Keratinocyte (primary cell): Measurements from ENCODE around the gene MTHFD2L. TPM values are rescaled to one million over a fixed set of nuclear protein-coding genes. Genes with fewer than 3 reads are reported as not detected.
A peak's percentile ranks its signal among the peaks of the same experiment; 100 is the strongest.

Experiments
- DNase-seq: peaks from one replicate; pipeline ENCODE4 v3.0.0-alpha.2; 2011; ENCODE audit warnings: low read depth, missing footprints, low spot score
- FAIRE-seq: peaks from 2 replicates; lab custom pipeline; 2011; peaks lifted over from hg19 to GRCh38; lab: Jason Lieb, UNC
- H2AFZ ChIP-seq: 2 replicates; pipeline ENCODE4 v1.6.0; 2012; ENCODE audit warnings: low read length, control low read depth, inconsistent platforms; ENCODE audit not compliant: control insufficient read depth
- H3K27ac ChIP-seq: 2 replicates; pipeline ENCODE4 v1.5.1; 2011; ENCODE audit warnings: low read length; ENCODE audit not compliant: control insufficient read depth, insufficient read depth
- H3K27me3 ChIP-seq: 3 replicates; pipeline ENCODE4 v1.6.0; 2011; ENCODE audit warnings: low read length; ENCODE audit not compliant: control insufficient read depth, insufficient read depth; ENCODE audit errors: extremely low read depth
- H3K36me3 ChIP-seq, 2 experiments: 2 replicates in 1 of 2; 3 replicates in 1 of 2; pipeline ENCODE4 v1.5.1; 2011; ENCODE audit warnings: low read length in 2 of 2, mild to moderate bottlenecking in 1 of 2; ENCODE audit not compliant: control insufficient read depth in 2 of 2, insufficient read depth in 2 of 2; ENCODE audit errors: extremely low read depth in 1 of 2
- H3K4me1 ChIP-seq: 3 replicates; pipeline ENCODE4 v1.5.1; 2011; ENCODE audit warnings: low read length; ENCODE audit not compliant: control insufficient read depth, insufficient read depth; ENCODE audit errors: extremely low read depth
- H3K4me2 ChIP-seq: 3 replicates; pipeline ENCODE4 v1.6.0; 2011; ENCODE audit warnings: low read depth, low read length; ENCODE audit not compliant: control insufficient read depth, insufficient read depth; ENCODE audit errors: extremely low read depth
- H3K4me3 ChIP-seq, 3 experiments: fragments of 200-600 bp in 1 of 3; sonication (generic) in 1 of 3; 2 replicates in 2 of 3; 3 replicates in 1 of 3; pipeline ENCODE4 v1.5.1; 2011 to 2016; ENCODE audit warnings: low read length in 3 of 3, mild to moderate bottlenecking in 3 of 3, control low read depth in 2 of 3, inconsistent platforms in 1 of 3, low read depth in 1 of 3, mixed read lengths in 1 of 3, mixed run types in 1 of 3, moderate library complexity in 1 of 3; ENCODE audit not compliant: control insufficient read depth in 2 of 3, insufficient read depth in 2 of 3; ENCODE audit errors: extremely low read depth in 1 of 3
- H3K79me2 ChIP-seq: 2 replicates; pipeline ENCODE4 v1.6.0; 2012; ENCODE audit warnings: low read length; ENCODE audit not compliant: control insufficient read depth, insufficient read depth
- H3K9ac ChIP-seq: 3 replicates; pipeline ENCODE4 v1.6.0; 2011; ENCODE audit warnings: low read length; ENCODE audit not compliant: control insufficient read depth, insufficient read depth; ENCODE audit errors: extremely low read depth
- H3K9me1 ChIP-seq: 3 replicates; pipeline ENCODE4 v1.6.0; 2011; ENCODE audit warnings: low read length; ENCODE audit not compliant: control insufficient read depth, insufficient read depth; ENCODE audit errors: extremely low read depth
- H3K9me3 ChIP-seq: 2 replicates; pipeline ENCODE4 v1.5.1; 2012; ENCODE audit warnings: low read depth, low read length; ENCODE audit not compliant: control insufficient read depth
- H4K20me1 ChIP-seq: 3 replicates; pipeline ENCODE4 v1.6.0; 2011; ENCODE audit warnings: low read length; ENCODE audit not compliant: control insufficient read depth, insufficient read depth; ENCODE audit errors: extremely low read depth
- CTCF ChIP-seq, 3 experiments: IDR thresholded peaks in 1 of 3; conservative IDR thresholded peaks in 1 of 3; optimal IDR thresholded peaks in 1 of 3; 2 replicates in 2 of 3; 3 replicates in 1 of 3; pipeline versions ENCODE3 to v1.5.1; 2011; ENCODE audit warnings: low read length in 3 of 3, mild to moderate bottlenecking in 3 of 3, moderate library complexity in 2 of 3, control low read depth in 1 of 3, inconsistent platforms in 1 of 3; ENCODE audit not compliant: insufficient read depth in 2 of 3; ENCODE audit errors: extremely low read depth in 1 of 3
- EZH2 ChIP-seq: IDR thresholded peaks from one replicate; pipeline ENCODE4 v1.6.1; 2012; ENCODE audit warnings: inconsistent platforms, mild to moderate bottlenecking, low read length, moderate library complexity
- dilution Hi-C: fragments of 300-500 bp; cut with MboI; formaldehyde crosslinking; loops from one replicate; pipeline ENCODE4 v1.7.0; 2020; ENCODE audit warnings: low sequenced_read_pairs; ENCODE audit not compliant: extremely low pct_ligation_motif_present
- polyA plus RNA-seq, 5 experiments: library from polyadenylated mRNA; depleted of rRNA in 3 of 5; stranded (reverse) in 3 of 5; stranded (forward) in 1 of 5; unstranded in 1 of 5; fragments of >200 nt; gene quantifications; 1 replicate in 1 of 5; 2 replicates in 3 of 5; 3 replicates in 1 of 5; pipeline versions ENCODE4 v1.2.1 to v1.2.3, GENCODE V29; 2011 to 2012; ENCODE audit warnings: missing spikeins in 2 of 5, low read depth in 1 of 5, low replicate concordance in 1 of 5

The MTHFD2L gene
- polyA plus RNA-seq, 1 donor (not counting 4 experiments of a cell fraction or from before 2014, with no cell fraction given), result 30.4 TPM

DNA sequence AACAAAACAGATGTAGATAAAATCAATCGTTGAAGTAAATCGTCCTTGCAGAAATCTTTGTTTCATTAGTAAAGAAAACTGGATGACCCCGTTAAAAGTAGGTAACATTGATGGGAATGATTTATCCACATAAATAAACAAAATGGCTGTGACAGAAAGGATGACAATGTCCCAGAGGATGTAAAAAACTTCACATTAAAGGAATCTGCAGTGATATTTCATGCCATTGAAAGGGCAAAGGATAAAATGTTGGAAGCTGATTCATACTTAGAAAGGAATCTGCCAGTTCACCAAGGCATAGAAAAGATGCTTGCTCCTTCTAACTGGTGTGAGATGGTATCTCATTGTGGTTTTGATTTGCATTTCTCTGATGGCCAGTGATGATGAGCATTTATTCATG, 126.1 kb downstream of the MTHFD2L start:
- H3K9me3 ChIP-seq, result no peaks in the 10 kb centered on the region
- H3K36me3 ChIP-seq, result no peaks in the 10 kb centered on the region
- peaks cover 30% of the 10 kb centered on the region for H3K4me1 ChIP-seq
- H3K9me1 ChIP-seq, result no peaks in the 10 kb centered on the region
- dilution Hi-C loops, result no loop called here
- peak overlapping the region in 2 of 3 experiments; percentile 9 to 43 for H3K4me3 ChIP-seq
- H3K79me2 ChIP-seq, result no peaks in the 10 kb centered on the region
- H3K4me2 ChIP-seq, result peak overlapping the region; percentile 81
- FAIRE-seq (no peak), DNase-seq (no peak)
- no peaks in the 10 kb centered on the region for H3K27me3 ChIP-seq
- no peak overlapping the region for H2AFZ ChIP-seq
- H4K20me1 ChIP-seq, result no peaks in the 10 kb centered on the region
- H3K9ac ChIP-seq, result no peak overlapping the region
- H3K27ac ChIP-seq, result peak overlapping the region; percentile 50
- no peak for TF ChIP-seq EZH2
- no peak for TF ChIP-seq CTCF (optimal IDR thresholded peaks at IDR 0.05 in 1 of 3, IDR thresholded peaks at IDR 0.05 in 1 of 3, conservative IDR thresholded peaks at IDR 0.05 in 1 of 3; ENCODE audit: extremely low read depth in 1 of 3, insufficient read depth in 2 of 3, low read length in 3 of 3)

- no peak overlapping the region for H3K27ac ChIP-seq
Measured at GRCh38 chr4:74287164-74287563, 129.2 kb downstream of the MTHFD2L start.

More at GRCh38 chr4:74287164-74287563, 129.2 kb downstream of the MTHFD2L start:
- no peak overlapping the region for H3K4me3 ChIP-seq
- H3K9ac ChIP-seq, result no peak overlapping the region
- H4K20me1 ChIP-seq, result no peaks in the 10 kb centered on the region
- TF ChIP-seq CTCF (optimal IDR thresholded peaks at IDR 0.05 in 1 of 3, IDR thresholded peaks at IDR 0.05 in 1 of 3, conservative IDR thresholded peaks at IDR 0.05 in 1 of 3; ENCODE audit: extremely low read depth in 1 of 3, insufficient read depth in 2 of 3, low read length in 3 of 3) (no peak), EZH2 (no peak)
- H3K9me3 ChIP-seq, result no peaks in the 10 kb centered on the region
- H3K79me2 ChIP-seq, result no peaks in the 10 kb centered on the region
- peaks cover 29% of the 10 kb centered on the region for H3K4me1 ChIP-seq
- DNase-seq (no peak), FAIRE-seq (no peak)
- H3K9me1 ChIP-seq, result no peaks in the 10 kb centered on the region
- no peaks in the 10 kb centered on the region for H3K27me3 ChIP-seq
- dilution Hi-C loops, result no loop called here
- H3K4me2 ChIP-seq, result no peak overlapping the region
- H2AFZ ChIP-seq, result no peak overlapping the region
- no peaks in the 10 kb centered on the region for H3K36me3 ChIP-seq
